GM19099 (cell line): ENCODE measurements around the gene NEURL3.
A peak's percentile ranks its signal among the peaks of the same experiment; 100 is the strongest.

Experiments
- POLR2A ChIP-seq: IDR thresholded peaks from 3 replicates; pipeline ENCODE4 v1.6.1; 2011; ENCODE audit warnings: low read depth; ENCODE audit not compliant: insufficient read length; ENCODE audit errors: extremely low read depth

NEURL3 gene

DNA sequence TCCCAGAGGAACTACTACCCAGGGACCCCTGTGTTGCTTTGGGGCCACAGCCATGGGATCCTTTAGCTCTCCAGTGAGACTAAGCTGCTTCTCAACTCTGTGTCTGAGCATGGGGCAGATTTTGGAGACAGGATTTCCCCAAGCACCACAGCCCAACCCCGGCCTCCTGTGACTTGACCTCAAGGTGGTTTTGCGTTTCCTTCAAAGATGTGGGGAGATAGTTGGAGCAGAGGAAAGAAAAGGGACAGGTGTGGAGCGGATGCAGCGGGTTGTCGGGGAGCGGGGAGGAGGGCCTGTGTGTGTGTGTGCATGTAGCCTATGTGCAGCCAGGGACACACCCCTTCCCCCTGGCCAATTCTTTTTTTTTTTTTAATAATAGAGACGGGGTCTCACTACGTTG is 41.6 kb upstream of the NEURL3 start:
- TF ChIP-seq POLR2A, result no peak

GRCh38 chr2:96546321-96546720 is 41.2 kb upstream of the NEURL3 start:
- TF ChIP-seq POLR2A, result no peak

DNA sequence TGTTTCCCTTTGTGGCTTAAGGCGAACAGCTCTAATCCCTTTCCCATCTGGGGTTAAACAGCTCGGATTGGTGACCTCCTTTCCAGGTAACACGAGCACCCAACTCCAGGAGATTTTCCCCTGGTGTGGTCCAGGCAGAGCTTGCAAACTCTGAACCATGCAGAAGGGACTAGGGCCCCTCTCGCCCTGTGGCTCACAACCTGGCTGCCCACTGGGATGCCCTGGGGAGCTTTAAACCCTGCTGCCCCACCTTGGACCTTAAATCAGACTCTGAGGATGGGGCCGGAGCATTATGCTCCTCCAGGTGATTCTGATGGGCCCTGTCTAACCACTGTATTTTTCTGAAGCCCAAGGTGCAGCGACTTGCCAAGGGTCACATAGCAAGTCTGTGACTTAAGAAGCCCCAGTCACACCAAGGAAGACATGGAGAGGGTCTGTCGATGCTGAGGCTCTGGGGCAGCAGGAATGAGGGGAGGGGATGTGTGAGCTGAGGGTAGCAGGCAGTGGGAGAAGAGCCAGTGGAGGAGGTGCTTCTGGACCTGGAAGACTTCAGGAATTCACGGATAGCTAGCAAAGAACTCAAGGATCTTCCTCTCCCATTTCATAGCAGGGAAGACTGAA is 37.3 kb upstream of the NEURL3 start:
- no peak for TF ChIP-seq POLR2A

DNA sequence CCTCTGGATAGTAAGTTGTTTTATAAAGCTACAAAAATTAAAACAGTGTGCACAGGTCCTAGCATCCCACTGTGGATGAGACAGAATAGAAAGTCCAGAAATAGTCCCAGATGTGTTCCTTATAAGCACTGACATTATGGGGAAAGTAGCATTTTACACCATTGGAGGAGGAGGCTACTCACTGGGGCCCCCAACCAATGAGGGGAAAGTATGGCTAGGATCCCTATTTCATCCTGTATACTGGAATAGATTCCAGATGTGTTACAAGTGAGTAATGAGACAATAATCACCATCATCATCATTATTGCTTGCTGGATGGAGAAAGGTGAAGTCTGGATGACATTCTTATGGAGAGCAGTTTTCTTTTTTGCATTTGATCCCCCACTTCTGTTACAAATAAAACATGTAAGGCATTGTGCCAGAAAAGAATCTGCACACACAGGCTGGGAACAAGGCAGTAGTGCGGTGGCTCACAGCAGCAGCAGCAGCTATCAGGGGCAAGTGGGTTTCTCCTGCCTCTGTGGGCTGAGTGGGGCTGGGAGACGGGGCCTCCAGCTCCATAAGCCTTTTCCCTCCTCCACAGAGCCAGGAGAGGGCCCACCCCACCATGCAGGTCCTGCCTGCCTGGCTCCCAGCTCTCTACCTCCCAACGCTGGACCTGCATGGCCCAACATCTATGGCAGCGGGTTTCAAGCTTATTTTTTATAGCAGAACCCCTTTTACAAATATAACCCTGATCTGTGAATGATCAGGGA is 36.4 kb upstream of the NEURL3 start:
- TF ChIP-seq POLR2A, result no peak

GRCh38 chr2:96540136-96540535 is 35.0 kb upstream of the NEURL3 start:
- TF ChIP-seq POLR2A, result no peak

DNA sequence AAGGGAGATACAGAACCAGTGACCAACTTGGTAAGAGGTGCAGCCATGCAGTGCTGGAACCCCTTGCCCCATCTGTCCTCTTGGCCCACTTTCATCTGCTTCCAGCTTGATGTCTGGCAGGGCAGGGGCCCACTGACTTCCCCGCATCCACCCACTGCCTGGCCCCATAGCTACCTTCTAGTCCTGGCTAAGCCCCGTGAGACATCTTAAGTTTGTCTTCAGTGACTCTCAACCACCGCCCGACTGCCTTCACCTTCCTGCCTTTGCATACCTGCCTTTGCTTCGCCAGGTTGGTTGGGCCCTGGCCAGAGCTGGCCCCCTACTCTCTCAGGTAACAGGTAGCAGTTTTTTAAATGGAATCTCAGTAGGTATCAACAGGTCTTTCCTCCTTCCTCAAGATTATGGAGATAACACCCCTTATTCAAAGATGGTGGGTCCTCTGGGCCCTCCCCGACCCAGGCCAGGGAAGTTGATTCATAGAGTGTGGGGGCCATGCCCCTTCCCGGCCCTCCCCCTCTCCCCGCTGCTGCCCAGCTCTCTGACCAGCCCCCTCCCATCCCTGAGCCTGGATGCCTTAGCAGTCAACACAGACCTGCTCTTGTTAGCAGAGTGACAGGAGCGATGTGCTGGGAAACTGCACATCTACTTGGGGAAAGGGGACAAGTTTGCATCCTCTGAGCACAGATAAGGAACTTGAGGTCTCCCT is 34.2 kb upstream of the NEURL3 start:
- TF ChIP-seq POLR2A, result no peak

GRCh38 chr2:96538487-96539214 is 33.5 kb upstream of the NEURL3 start:
- peak; percentile 2 for TF ChIP-seq POLR2A

- peak; percentile 33 for TF ChIP-seq POLR2A
These were observed 32.8 kb upstream of the NEURL3 start for GRCh38 chr2:96537734-96538486.

DNA sequence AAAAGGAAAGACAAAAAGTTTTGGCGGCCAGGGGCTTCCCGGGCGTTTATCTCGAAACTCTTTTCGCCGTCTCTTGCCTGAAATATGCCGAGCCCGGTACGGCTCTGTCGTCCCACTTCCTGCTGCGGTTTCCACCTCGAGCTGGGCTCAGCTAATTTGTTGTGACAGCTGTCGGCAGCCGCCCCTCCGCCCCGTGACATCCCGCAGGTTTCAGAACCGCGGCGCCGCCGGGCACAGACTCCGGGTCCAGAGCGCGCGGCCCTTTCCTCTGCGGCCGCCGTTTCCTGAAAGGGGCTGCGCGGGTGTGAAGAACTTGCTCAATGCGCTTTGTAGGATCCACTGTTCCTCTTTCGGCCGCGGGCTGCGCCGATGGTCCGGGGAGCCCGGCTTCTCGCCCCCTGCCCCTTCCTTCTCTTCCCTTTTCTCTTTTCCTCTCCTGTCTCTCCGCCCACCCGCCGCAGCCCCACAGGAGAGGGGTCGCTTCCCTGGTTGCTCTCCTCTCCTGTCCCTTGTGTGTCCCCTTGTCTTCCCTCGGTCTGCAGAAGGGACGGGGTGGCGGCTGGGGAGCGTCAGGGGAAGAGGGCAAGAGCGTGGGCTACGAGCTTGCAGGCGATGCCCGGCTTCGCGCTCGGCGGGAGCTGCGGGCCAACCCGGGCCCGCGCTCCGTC is 32.0 kb upstream of the NEURL3 start:
- TF ChIP-seq POLR2A, result no peak

DNA sequence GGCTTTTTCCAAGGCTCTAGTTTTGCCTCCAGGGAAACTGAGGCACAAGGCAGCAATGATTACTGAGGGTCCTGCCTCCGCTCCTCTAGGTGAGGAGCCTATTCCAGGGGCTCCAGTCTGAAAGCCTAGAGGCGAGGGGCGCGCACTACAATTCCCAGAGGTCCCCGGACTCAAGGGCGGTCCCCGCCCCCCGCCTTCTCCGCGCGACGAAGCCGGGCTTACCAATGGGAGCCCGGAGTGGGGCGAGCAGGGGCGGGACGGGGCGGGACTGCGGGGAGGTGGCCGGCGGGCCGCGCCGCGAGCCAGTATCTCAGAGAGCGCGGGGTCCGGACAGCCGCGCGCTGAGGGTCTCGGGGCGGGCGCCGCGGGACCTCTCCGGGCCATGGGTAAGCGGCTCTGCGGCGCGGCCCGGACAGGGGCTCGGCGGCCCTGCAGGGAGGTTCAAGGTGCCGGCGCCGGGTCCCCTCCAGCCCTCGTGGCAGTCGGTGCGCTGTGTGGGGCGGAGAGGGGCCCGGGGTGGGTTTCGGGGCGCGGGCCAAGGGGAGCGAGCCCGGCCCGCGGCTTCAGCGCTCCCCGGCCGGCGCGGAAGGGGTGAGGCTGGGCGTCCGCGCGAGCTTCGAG is 31.4 kb upstream of the NEURL3 start, which contains the start of gene ARID5A:
ARID5A (plus strand) TSS at position 308 of the 621 bp plus-strand sequence; CDS start at position 383, 75 bp downstream.
- peak; percentile 97 for TF ChIP-seq POLR2A

GRCh38 chr2:96535331-96535730 is 30.2 kb upstream of the NEURL3 start:
- TF ChIP-seq POLR2A, result no peak

GRCh38 chr2:96534701-96535181 is 29.6 kb upstream of the NEURL3 start:
- no peak for TF ChIP-seq POLR2A

DNA sequence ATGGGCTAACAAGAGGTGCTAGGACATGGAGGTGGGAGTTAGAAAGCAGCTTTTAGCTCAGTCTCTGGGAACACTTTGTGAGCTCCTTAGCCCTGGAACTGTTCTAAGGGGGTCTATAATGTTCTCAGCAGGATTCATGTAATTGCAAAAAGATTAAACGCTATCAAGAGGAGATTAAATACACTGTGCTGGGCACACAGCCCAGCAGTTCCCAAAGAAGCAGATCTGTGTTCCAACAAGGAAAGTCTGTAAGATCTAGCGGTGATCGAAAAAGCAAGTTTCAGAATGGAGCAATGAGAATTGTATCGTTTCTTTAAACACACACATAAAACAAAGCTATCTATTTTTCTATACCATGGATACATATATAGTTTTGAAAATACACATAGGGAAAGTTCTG is 29.0 kb upstream of the NEURL3 start:
- TF ChIP-seq POLR2A, result no peak
